ENCODE data around the gene PDZRN4.
"Not testable (repeated sequence)": the region's sequence is repeated elsewhere in the genome, so short reads cannot be mapped to it uniquely, and the experiment has no call there.

Gene PDZRN4

GRCh38 chr12:41577995-41578394, 389.9 kb downstream of the PDZRN4 start:
- DNase-seq, result no peak

- DNase-seq, result no peak
These were observed 397.7 kb downstream of the PDZRN4 start for GRCh38 chr12:41585784-41586183.

- DNase-seq, result no peak
These were observed 399.5 kb downstream of the PDZRN4 start for GRCh38 chr12:41587574-41587973.

GRCh38 chr12:41589878-41590277, 401.8 kb downstream of the PDZRN4 start:
- DNase-seq, result no peak

GRCh38 chr12:41596190-41596589, 408.1 kb downstream of the PDZRN4 start:
- no peak for DNase-seq

- DNase-seq, result peak; percentile 21
These were observed 416.7 kb downstream of the PDZRN4 start for GRCh38 chr12:41604830-41605229.

GRCh38 chr12:41605545-41606305, 417.6 kb downstream of the PDZRN4 start:
- no peak for DNase-seq

GRCh38 chr12:41606468-41607445, 418.6 kb downstream of the PDZRN4 start:
- no peak for DNase-seq

GRCh38 chr12:41612892-41613557, 424.9 kb downstream of the PDZRN4 start:
- DNase-seq, result no peak

GRCh38 chr12:41615174-41615573, 427.1 kb downstream of the PDZRN4 start:
- not testable (repeated sequence) for DNase-seq

- DNase-seq, result peak; percentile 33
These were observed 431.6 kb downstream of the PDZRN4 start for GRCh38 chr12:41619705-41620104.

GRCh38 chr12:41621291-41621690, 433.2 kb downstream of the PDZRN4 start:
- peak; percentile 56 for DNase-seq

Data from DMS53 (cell line).